GM10266 (cell line): ENCODE results near the gene GRIP2.

Source experiments
- DNase-seq: peaks from one replicate; pipeline ENCODE4 v3.0.0; 2012; ENCODE audit errors: extremely low spot score
- TF ChIP-seq, protein P1 (sequence below): IDR thresholded peaks from 2 replicates; pipeline ENCODE4 v1.5.1; 2012; ENCODE audit warnings: mild to moderate bottlenecking, low read depth; ENCODE audit not compliant: control insufficient read depth, insufficient read depth; ENCODE audit errors: missing control alignments

Gene GRIP2

DNA sequence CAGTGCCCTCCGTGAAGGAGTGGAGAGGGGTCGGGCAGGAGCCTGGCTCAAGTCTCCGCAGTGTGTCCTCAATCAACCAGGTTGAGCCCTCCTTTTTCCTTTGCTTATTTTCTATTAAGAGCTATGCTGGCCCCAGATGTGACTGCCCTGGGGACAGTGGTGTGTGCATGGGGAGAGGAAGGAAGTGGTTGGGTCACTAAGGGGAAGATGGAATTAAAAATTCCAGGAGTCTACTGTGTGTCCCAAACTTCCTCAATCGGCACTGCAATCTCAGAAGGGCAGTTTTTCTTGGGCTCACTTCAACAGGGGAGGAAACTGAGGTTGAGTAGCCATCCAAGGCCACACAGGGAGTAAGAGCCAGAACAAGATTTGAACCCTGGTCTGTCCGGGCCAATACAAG, 13.7 kb upstream of the GRIP2 start:
- TF ChIP-seq, protein P1, sequence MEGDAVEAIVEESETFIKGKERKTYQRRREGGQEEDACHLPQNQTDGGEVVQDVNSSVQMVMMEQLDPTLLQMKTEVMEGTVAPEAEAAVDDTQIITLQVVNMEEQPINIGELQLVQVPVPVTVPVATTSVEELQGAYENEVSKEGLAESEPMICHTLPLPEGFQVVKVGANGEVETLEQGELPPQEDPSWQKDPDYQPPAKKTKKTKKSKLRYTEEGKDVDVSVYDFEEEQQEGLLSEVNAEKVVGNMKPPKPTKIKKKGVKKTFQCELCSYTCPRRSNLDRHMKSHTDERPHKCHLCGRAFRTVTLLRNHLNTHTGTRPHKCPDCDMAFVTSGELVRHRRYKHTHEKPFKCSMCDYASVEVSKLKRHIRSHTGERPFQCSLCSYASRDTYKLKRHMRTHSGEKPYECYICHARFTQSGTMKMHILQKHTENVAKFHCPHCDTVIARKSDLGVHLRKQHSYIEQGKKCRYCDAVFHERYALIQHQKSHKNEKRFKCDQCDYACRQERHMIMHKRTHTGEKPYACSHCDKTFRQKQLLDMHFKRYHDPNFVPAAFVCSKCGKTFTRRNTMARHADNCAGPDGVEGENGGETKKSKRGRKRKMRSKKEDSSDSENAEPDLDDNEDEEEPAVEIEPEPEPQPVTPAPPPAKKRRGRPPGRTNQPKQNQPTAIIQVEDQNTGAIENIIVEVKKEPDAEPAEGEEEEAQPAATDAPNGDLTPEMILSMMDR, result no peak
- no peak for DNase-seq

DNA sequence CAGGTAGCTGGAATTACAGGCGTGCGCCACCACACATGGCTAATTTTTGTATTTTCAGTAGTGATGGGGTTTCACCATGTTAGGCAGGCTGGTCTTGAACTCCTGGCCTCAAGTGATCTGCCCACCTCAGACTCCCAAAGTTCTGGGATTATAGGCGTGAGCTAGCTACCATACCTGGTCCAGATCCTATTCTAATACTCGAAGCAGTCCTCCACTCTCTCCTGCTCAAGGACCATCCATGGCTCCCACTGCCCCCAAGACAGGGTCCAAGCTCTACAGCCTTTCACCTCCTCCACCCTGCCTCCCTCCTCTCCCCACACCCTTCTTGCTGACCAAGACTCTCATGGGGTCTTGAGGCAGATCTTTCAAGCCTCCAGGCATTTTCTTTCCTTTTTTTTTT, 12.6 kb upstream of the GRIP2 start:
- no peak for DNase-seq
- TF ChIP-seq, protein P1, result no peak

DNA sequence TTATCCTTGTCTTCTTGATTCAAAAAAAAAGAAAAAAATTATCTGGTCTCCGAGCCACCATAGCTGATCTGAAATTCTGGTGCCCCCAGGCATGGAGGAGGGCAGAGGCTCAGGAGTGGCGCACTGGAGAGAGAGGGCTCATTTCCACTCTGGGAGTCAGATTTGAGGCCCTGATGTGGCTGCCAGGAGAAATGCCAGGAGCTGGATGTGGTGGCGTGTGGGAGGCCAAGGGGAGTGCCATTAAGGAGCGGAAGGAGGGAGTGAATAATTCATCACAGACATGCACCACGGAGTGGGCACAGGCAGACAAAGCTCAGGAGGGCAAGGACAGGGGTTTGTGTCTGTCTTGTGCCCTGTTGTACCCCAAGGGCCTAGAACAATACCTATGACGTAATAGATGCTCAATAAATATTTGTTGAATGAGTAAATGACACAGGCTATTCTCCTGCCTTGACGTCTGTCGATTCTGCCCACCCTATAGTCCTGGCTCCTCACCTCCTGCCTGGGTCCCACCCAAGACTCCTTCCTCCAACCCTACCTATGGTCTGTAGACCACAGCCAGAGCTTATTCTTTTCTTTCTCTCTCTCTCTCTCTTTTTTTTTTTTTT, 12.0 kb upstream of the GRIP2 start:
- no peak for DNase-seq
- TF ChIP-seq, protein P1, result no peak

DNA sequence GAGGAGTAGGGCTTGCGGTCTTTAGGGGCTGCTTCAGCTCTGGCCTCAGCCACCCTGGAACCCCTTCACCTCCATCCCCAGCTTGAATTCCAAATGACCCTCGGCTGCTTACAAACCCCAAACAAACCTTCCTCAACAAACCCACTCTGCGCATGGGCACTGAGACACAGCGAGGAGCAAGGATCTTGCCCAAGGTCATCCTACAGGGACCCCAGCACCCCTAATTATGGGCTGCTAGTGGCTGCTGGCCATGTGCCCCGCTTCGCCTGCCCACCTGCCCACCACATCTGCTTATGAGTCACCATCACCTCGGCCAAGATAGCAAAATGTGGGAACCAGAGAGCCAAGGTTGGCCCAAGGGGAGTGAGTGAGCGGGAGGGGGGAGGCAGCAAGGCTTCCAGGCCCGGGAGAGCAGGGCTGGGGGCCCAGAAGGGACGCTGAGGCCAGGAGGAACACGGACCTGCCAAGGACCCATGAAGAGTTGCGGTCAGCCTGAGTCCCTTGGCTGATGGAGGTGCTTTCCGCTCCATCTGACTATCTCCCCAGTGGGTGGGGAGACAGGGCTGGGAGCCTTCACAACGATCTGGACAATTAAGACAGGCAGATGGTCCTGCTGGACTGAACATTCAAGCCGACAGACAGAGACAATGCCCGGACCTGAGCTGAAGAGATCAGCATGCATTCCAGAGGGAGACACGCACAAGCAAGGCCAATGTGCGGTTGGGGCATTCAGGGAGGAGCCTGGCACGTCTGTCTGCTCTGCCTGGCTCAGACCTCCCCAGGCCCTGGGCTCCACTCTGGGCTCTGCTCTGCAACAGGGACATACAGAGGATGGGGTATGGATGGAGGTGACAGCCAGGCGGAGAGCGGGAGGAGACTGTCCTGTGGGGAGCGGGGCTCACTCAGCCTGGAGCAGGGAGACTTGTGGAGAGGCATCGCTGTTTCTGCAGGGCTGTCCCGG, 10.8 kb upstream of the GRIP2 start:
- TF ChIP-seq, protein P1, result no peak
- DNase-seq, result no peak

DNA sequence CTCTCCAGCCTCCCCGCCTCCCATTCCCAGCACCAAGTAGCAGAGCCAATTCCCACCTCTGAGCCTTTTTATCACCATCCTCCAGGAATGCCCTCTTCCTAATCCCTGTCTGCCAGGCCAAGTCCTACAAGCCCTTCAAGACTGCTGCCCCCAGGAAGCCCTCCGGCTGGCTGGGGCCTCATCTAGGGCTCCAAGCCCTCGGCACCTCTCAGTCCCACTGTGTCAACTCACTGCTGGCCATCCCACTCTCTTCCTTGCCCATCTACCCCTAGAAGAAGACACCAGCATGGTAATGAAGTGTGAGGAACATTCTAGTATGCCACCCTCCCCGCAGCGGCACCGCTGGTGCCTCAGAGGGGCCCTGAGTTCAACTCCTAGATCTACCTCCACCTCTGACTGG, 10.0 kb upstream of the GRIP2 start:
- TF ChIP-seq, protein P1, result no peak

DNA sequence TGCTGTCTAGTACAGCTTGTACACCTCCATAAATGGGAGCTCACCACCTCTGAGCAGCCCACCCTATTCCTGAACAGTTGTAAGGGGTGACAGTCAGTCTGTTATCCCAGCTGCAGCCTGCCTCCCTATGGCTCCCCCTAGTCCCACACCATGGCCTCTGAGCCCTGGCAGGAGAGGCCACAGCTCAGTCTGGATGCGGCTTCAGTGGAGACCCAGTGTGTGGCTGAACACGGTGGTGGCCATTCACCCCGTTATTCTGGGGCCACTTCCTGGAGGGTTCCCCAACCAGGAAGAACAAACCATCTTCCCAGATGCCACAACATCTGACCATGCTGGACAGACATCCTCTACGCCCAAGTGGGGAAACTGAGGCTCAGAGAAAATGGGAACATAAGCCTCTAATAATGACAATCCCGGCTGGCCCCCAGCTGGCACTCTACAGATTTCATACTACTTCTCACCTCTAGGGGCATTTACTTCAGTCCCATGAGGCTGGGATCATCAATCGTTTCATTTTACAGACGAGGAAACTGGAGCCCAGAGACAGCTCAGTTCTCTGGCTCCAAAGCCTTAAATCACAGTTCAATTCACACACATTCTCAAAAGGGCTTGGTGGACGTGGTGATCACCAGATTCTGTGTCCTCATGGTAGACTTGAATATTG, 9.2 kb upstream of the GRIP2 start:
- no peak for DNase-seq

More for the DNA sequence above, 10.0 kb upstream of the GRIP2 start:
- no peak for DNase-seq

More for the DNA sequence above, 9.2 kb upstream of the GRIP2 start:
- TF ChIP-seq, protein P1, result no peak
